Heart left ventricle (tissue), 13 donors: Measurements from ENCODE around the gene GCSH.

Experiments used
- CTCF ChIP-seq, 12 donors: fragments of 200-600 bp; sonication (generic) in 4 of 12; IDR thresholded peaks; one replicate each; pipeline versions ENCODE4 v1.5.0 to v1.8.0; 2018 to 2022; ENCODE audit warnings: antibody characterized with exemption in 12 of 12, mild to moderate bottlenecking in 5 of 12
- POLR2A ChIP-seq, 2 donors: fragments of 450-650 bp; IDR thresholded peaks; one replicate each; pipeline ENCODE4 v1.6.1; 2017; ENCODE audit warnings: antibody characterized with exemption in 2 of 2, mild to moderate bottlenecking in 2 of 2, moderate library complexity in 2 of 2
- donor health status: ischemic (EF 13 %, LVEDD 7.1; RV severe dilation, severe dysfunction).
- donor health status: DM: no; HTN: yes; CAD: no.
- donor health status: DM: no; HTN: no; CAD: no.
- donor health status: ischemic (EF 25% LVEDD 6.9; RV normal size, moderate dysfunction).
- donor health status: ischemic (EF 25% LVEDD 5.7; RV mildly dilated, moderate dysfunction).
- donor health status: ischemic (EF 35%, LVEDD 5.7; RV mildly dilated, moderate dysfunction).
- donor health status: nonischemic (EF 11% LVEDD 7.7; RV severe dilation, severe dysfunction).
- donor health status: DM: yes; HTN: yes; CAD: no.
- donor health status: PGD.
- donor health status: ischemic (EF 29% LVEDD 5.4; RV normal size, mild dysfunction).
- donor health status: nonischemic (EF 23%, LVEDD 6.1; RV moderate dilation, normal function).

- no peak for TF ChIP-seq CTCF (IDR thresholded peaks at IDR 0.05)
- no peak for TF ChIP-seq POLR2A (IDR thresholded peaks at IDR 0.05)
Measured at GRCh38 chr16:81080233-81080632, 16.0 kb downstream of the GCSH start.
